Measurements from ENCODE around the gene MOG. TPM values are rescaled to one million over a fixed set of nuclear protein-coding genes. Genes with fewer than 3 reads are reported as not detected.
A peak's percentile ranks its signal among the peaks of the same experiment; 100 is the strongest.

The MOG gene
- total RNA-seq, 1 donor from 2014 or later, result 14.7 TPM

DNA sequence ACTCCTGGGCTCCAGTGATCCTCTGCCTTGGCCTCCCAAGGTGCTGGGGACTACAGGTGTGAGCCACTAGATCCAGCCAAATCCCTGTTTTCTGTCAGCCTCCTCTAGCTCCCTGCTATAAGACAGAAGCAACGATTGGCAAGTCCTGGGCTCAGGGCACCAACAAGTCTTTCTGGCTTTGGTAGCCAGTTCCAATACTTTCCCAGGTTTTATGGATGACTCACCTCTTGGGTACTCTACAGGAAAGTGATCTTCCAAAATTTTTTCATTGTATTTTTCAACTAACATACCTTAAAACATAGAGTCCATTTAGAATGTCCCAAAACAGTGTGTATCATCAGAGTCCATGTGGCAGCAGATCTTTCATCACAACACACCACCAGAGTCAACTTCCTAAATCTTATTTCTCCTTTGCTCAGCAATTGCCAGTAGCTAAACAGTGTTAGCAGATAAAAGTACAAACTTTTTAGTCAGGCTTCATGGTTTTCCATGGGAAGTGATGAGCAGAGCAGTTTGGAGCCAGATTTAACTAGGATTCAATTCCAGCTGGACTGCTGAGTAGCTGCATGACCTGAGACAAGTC is 37.2 kb upstream of the MOG start:
- Histone ChIP-seq H3K4me3 (no peak overlapping the region), H3K27me3 (ENCODE audit: low read depth) (no peaks in the 10 kb centered on the region), H3K4me1 (no peaks in the 10 kb centered on the region), H3K9me3 (replicated peaks) (no peaks in the 10 kb centered on the region), H3K27ac (replicated peaks) (no peak overlapping the region), H3K36me3 (peaks cover 62% of the 10 kb centered on the region)
- no peak for TF ChIP-seq CTCF (IDR thresholded peaks at IDR 0.05; ENCODE audit: borderline replicate concordance)
- intact Hi-C loops (cut with micrococcal nuclease), result no loop called here
- no peak for DNase-seq

GRCh38 chr6:29620630-29621029 is 36.3 kb upstream of the MOG start:
- Histone ChIP-seq H3K27ac (replicated peaks) (no peak overlapping the region), H3K9me3 (replicated peaks) (no peaks in the 10 kb centered on the region), H3K36me3 (peaks cover 58% of the 10 kb centered on the region), H3K4me1 (no peaks in the 10 kb centered on the region), H3K27me3 (ENCODE audit: low read depth) (no peaks in the 10 kb centered on the region), H3K4me3 (no peak overlapping the region)
- intact Hi-C loops (cut with micrococcal nuclease), result no loop called here
- no peak for TF ChIP-seq CTCF (IDR thresholded peaks at IDR 0.05; ENCODE audit: borderline replicate concordance)
- no peak for DNase-seq

DNA sequence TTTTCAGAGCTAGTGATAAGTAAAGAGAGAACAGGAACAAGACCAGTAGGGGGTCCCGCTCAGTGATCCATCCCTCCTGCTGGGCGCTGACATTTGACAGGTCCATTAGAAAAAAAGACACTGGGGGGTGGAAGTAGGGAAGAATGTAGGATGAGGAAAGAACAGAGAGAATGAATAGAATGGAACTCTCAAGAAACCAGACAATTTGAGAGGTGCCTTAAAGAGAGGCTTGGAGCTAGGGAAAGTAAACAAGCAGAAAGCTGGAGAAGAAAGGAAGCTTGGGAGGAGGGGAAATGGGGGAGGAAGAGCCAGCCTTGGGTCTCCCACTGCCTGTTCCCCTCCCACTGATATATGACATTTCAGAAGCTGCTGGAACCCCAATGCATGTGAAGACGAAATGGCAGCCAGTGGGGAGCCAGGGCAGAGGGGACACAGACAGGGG is 32.4 kb upstream of the MOG start:
- intact Hi-C loops (cut with micrococcal nuclease), result no loop called here

DNA sequence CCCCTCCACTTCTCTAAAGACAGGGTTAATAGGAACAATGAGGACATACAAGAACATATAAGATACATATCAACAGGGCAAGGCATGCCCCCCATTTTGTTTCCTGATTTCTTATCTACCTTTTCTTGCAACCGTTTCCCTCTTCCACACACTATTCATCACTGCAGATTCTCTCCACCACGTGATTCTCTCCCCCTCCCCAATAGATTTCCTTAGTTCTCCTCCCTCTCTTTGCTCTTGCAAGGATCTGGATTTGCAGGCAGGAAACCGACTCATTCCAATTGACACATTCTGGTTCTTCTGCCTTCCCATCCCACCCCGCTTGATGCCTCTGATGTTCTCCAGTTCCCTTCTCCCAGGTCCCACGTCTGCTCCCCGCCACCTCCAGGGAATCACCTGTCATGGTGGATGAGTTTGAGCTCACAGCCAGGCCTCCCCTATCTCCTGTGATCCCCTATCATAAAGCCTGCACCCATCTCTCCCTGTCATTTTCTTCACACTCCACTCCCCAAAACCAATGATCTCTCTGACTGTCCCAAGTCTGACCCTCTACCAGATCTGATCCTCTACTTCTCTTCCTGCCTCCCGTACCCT is 31.5 kb upstream of the MOG start:
- intact Hi-C loops (cut with micrococcal nuclease), result no loop called here
- Histone ChIP-seq H3K36me3 (peaks cover 34% of the 10 kb centered on the region), H3K9me3 (replicated peaks) (no peaks in the 10 kb centered on the region), H3K4me1 (peaks cover 25% of the 10 kb centered on the region), H3K4me3 (no peak overlapping the region), H3K27me3 (ENCODE audit: low read depth) (peaks cover 5% of the 10 kb centered on the region), H3K27ac (replicated peaks) (no peak overlapping the region)
- no peak for DNase-seq
- no peak for TF ChIP-seq CTCF (IDR thresholded peaks at IDR 0.05; ENCODE audit: borderline replicate concordance)

More for the DNA sequence above, 32.4 kb upstream of the MOG start:
- DNase-seq, result no peak
- H3K36me3 ChIP-seq, result peaks cover 42% of the 10 kb centered on the region
- H3K27ac ChIP-seq (replicated peaks), result no peak overlapping the region
- H3K27me3 ChIP-seq (ENCODE audit: low read depth), result no peaks in the 10 kb centered on the region
- peaks cover 23% of the 10 kb centered on the region for H3K4me1 ChIP-seq
- no peaks in the 10 kb centered on the region for H3K9me3 ChIP-seq (replicated peaks)
- no peak overlapping the region for H3K4me3 ChIP-seq
- no peak for TF ChIP-seq CTCF (IDR thresholded peaks at IDR 0.05; ENCODE audit: borderline replicate concordance)

GRCh38 chr6:29626948-29627754 is 29.7 kb upstream of the MOG start:
- intact Hi-C loops (cut with micrococcal nuclease), result no loop called here
- Histone ChIP-seq H3K9me3 (replicated peaks) (no peaks in the 10 kb centered on the region), H3K4me1 (peaks cover 41% of the 10 kb centered on the region), H3K4me3 (peak overlapping the region; percentile 71), H3K36me3 (peaks cover 16% of the 10 kb centered on the region), H3K27ac (replicated peaks) (peak overlapping the region; percentile 76), H3K27me3 (ENCODE audit: low read depth) (peaks cover 7% of the 10 kb centered on the region)
- DNase-seq, result no peak
- TF ChIP-seq CTCF (IDR thresholded peaks at IDR 0.05; ENCODE audit: borderline replicate concordance), result no peak

Measured in left ventricle myocardium inferior (tissue), 1 donor.